RWPE2 (cell line): ENCODE measurements around the gene CTXN2.

Source experiments
- ATAC-seq: fragments of 200-7000 bp; cut with Tn5 transposase; 3 replicates; pipeline ENCODE4 v1.9.1; 2021; ENCODE audit warnings: low read depth
- DNase-seq: peaks from one replicate; pipeline ENCODE4 v3.0.0-alpha.2; 2020; ENCODE audit warnings: low spot score
- H3K27ac ChIP-seq: fragments of 450-650 bp; 2 replicates; pipeline ENCODE4 v1.5.1; 2017; ENCODE audit warnings: mild to moderate bottlenecking; ENCODE audit not compliant: poor library complexity, severe bottlenecking
- H3K27me3 ChIP-seq: fragments of 250-450 bp; sonication (Bioruptor Pico); 2 replicates; pipeline ENCODE4 v1.5.1; 2021; ENCODE audit warnings: mild to moderate bottlenecking, moderate library complexity; ENCODE audit not compliant: insufficient read depth, poor library complexity, severe bottlenecking
- H3K36me3 ChIP-seq: fragments of 250-450 bp; sonication (Bioruptor Pico); 2 replicates; pipeline ENCODE4 v1.5.1; 2020; ENCODE audit warnings: low read depth, mild to moderate bottlenecking, moderate library complexity
- H3K4me1 ChIP-seq: fragments of 250-450 bp; sonication (Bioruptor Pico); 2 replicates; pipeline ENCODE4 v1.5.1; 2021; ENCODE audit warnings: mild to moderate bottlenecking, moderate library complexity; ENCODE audit not compliant: insufficient read depth, poor library complexity, severe bottlenecking
- H3K4me3 ChIP-seq: fragments of 250-450 bp; sonication (Bioruptor Pico); 2 replicates; pipeline ENCODE4 v1.5.1; 2021; ENCODE audit warnings: mild to moderate bottlenecking, moderate library complexity; ENCODE audit not compliant: severe bottlenecking
- H3K9me3 ChIP-seq: fragments of 250-450 bp; sonication (Bioruptor Pico); 2 replicates; pipeline ENCODE4 v1.5.1; 2021; ENCODE audit warnings: mild to moderate bottlenecking, moderate library complexity; ENCODE audit not compliant: severe bottlenecking
- TF ChIP-seq, protein P1 (sequence below): fragments of 450-650 bp; IDR thresholded peaks from one replicate; pipeline ENCODE4 v1.5.1; 2017; ENCODE audit warnings: mild to moderate bottlenecking, moderate library complexity; ENCODE audit not compliant: poor library complexity, severe bottlenecking

The CTXN2 gene

DNA sequence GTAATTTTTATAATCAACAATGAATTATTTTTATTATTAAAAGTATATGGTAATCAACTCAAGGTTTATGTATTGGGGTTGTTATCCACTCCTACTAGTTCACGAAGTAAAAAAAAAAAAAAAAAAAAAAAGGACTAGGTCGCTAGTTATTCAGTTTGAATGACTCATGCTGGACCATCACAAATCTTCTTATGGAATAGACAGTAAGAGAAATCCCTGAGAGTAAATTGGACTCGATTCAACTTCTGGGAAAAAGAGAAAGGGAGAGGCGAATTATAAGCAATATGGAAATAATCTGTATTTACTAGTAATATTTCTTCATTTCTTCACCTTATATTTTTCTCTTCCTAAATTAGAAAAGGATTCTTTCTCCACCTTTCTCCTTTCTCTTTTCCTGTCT lies 15.4 kb upstream of the CTXN2 start:
- Histone ChIP-seq H3K36me3 (no peaks in the 10 kb centered on the region), H3K4me1 (peaks cover 2% of the 10 kb centered on the region), H3K4me3 (no peak overlapping the region), H3K27ac (no peak overlapping the region), H3K27me3 (no peaks in the 10 kb centered on the region), H3K9me3 (peaks cover 8% of the 10 kb centered on the region)
- TF ChIP-seq, protein P1, sequence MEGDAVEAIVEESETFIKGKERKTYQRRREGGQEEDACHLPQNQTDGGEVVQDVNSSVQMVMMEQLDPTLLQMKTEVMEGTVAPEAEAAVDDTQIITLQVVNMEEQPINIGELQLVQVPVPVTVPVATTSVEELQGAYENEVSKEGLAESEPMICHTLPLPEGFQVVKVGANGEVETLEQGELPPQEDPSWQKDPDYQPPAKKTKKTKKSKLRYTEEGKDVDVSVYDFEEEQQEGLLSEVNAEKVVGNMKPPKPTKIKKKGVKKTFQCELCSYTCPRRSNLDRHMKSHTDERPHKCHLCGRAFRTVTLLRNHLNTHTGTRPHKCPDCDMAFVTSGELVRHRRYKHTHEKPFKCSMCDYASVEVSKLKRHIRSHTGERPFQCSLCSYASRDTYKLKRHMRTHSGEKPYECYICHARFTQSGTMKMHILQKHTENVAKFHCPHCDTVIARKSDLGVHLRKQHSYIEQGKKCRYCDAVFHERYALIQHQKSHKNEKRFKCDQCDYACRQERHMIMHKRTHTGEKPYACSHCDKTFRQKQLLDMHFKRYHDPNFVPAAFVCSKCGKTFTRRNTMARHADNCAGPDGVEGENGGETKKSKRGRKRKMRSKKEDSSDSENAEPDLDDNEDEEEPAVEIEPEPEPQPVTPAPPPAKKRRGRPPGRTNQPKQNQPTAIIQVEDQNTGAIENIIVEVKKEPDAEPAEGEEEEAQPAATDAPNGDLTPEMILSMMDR, result no peak
- DNase-seq (no peak), ATAC-seq (no peak)

DNA sequence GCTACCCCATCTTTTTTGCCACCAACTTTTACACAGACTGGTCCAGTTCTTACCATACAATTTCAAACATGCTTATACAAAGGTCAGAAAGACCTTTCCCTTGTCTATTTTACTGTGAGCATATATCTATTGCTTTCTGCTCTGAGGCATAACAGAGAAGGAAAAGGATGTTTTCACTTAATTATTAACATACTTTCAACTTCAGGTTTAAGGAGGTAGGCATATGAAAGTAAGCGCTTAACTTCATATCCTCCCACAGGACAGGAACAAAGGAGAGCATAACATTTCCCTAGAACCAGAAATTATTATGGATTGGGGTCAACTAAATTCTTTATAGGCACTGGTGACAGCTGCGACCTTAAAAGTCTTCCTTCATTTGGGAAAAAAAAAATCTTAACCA lies 14.5 kb upstream of the CTXN2 start:
- Histone ChIP-seq H3K27ac (no peak overlapping the region), H3K4me1 (peaks cover 2% of the 10 kb centered on the region), H3K36me3 (no peaks in the 10 kb centered on the region), H3K9me3 (peaks cover 8% of the 10 kb centered on the region), H3K27me3 (no peaks in the 10 kb centered on the region), H3K4me3 (no peak overlapping the region)
- TF ChIP-seq, protein P1, result no peak
- DNase-seq (no peak), ATAC-seq (no peak)

DNA sequence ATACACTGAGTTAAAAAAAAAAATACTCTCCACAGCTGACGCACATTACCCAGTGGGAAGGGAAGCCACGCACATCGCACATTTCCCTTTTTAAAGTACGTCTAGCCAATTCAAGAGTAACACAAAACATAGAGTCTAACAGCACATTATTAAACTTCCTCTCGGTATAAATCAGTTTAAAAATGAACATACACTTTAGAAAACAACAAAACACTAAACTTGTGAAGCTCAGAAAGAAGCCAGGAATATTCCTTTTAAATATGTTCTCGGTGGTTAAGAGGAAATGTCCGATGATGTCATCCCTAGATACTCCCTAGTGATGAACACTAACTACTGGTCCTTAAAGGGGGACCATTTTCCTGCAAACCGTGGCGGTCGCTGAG lies 14.1 kb upstream of the CTXN2 start:
- no peak for DNase-seq
- TF ChIP-seq, protein P1, result no peak
- Histone ChIP-seq H3K27me3 (no peaks in the 10 kb centered on the region), H3K4me3 (peak overlapping the region; percentile 94), H3K4me1 (peaks cover 2% of the 10 kb centered on the region), H3K27ac (no peak overlapping the region), H3K9me3 (peaks cover 8% of the 10 kb centered on the region), H3K36me3 (no peaks in the 10 kb centered on the region)
- peak; percentile 70 for ATAC-seq

DNA sequence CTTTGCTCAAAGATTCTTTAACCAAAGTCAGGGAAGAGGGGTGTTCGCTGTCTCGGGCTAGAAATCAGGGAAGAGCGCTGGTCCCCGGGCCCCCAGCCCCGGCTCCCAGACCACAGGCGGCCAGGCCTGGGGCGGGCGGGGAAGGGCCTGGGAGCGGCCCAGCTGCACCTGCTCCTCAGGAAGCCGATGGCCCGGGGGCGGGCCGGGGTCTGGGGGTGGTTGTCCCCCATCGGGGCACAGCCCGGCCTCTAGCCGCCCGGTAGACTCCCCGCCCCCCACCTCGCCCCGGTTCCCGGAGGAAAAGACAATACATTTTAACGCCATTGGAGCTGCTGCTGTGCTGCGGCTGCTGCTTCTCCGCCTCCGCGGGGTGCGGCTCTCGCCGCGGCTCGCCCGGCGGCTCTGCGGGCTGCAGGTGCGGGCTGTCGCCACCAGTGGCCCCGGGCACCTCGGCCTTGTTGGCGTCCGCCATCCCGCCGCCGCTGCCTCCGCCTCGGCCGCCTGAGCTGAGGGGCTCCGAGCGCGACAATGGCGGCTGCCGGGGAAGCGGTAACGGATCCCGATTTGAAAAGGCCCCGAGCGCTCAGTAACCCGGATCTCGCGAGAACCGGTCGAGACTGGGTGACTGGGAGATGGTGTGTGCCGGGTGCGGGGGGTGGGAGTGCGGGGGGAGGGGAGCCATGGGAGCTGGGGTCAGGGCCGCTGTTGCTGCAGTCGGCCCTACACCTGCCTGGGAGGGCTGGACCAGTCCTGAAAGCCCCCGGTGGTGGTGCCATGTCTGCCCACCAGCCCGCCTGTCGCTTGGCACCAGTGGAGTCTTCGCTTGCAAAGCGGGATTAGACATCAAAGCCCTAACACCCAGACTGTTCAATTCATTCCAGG lies 13.5 kb upstream of the CTXN2 start, which contains the start of gene MYEF2:
TSS of gene MYEF2 (minus strand) at position 530 of the 882 bp plus-strand sequence. CDS start at position 472, 58 bp downstream.
- peak; percentile 79 for ATAC-seq
- H3K36me3 ChIP-seq, result no peaks in the 10 kb centered on the region
- no peak within 1 kb of the TSS for H3K27ac ChIP-seq
- peaks cover 2% of the 10 kb centered on the region for H3K4me1 ChIP-seq
- no peaks in the 10 kb centered on the region for H3K27me3 ChIP-seq
- H3K4me3 ChIP-seq, result peak within 1 kb of the TSS; percentile 94
- peaks cover 1% of the 10 kb centered on the region for H3K9me3 ChIP-seq
- TF ChIP-seq, protein P1, result no peak
- peak; percentile 81 for DNase-seq

DNA sequence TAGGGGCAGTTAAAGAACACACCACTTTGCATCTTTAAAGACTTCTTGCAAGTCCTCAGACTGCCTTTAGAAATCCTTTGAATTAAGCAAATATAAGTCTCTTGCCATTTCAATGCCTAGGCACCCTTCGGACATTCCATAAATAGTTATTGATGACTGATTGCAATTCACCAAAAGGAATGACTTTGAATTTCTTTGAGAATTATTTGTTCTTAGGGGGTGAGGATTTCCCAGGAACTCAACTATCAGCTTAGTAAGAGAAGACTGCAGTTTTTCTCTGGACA lies 12.9 kb upstream of the CTXN2 start:
- Histone ChIP-seq H3K4me1 (peaks cover 2% of the 10 kb centered on the region), H3K27me3 (no peaks in the 10 kb centered on the region), H3K4me3 (peak overlapping the region; percentile 94), H3K27ac (no peak overlapping the region), H3K36me3 (no peaks in the 10 kb centered on the region), H3K9me3 (no peaks in the 10 kb centered on the region)
- TF ChIP-seq, protein P1, result no peak
- DNase-seq (no peak), ATAC-seq (no peak)
